Measurements from ENCODE around the gene LRMDA.

DNA sequence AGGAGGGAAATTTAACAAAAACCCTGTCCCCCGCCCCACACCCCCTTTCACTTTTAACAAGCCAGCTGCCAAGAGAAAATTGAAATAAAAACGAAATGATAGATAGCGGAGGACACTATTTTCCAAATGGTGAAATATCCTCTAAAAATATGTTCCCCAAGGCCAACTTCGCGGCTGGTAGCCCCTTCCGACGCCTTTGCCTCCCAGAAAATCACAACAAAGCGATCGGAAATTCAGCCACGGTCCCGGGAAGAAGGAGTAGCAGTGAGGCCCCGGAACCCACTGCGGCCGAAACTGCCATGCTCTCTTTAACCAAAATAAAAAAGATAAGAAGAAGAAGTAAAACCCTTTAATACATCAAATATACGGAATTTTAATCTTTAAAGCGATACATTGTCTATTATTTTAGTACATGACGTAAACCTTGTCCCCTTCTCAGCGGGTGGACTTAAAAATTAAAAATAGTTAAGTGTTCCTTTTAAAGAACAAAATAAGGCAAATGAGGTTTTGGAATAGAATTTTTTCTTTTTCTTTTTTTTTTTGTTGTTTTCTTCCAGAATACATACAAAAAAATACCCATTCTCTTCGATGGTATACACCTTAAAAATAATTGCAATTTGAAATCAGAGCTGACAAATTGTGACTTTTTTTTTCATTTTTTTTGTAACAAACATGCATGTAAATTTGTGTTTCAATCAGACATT is 33.8 kb upstream of the LRMDA start:
- TF ChIP-seq, protein P1, sequence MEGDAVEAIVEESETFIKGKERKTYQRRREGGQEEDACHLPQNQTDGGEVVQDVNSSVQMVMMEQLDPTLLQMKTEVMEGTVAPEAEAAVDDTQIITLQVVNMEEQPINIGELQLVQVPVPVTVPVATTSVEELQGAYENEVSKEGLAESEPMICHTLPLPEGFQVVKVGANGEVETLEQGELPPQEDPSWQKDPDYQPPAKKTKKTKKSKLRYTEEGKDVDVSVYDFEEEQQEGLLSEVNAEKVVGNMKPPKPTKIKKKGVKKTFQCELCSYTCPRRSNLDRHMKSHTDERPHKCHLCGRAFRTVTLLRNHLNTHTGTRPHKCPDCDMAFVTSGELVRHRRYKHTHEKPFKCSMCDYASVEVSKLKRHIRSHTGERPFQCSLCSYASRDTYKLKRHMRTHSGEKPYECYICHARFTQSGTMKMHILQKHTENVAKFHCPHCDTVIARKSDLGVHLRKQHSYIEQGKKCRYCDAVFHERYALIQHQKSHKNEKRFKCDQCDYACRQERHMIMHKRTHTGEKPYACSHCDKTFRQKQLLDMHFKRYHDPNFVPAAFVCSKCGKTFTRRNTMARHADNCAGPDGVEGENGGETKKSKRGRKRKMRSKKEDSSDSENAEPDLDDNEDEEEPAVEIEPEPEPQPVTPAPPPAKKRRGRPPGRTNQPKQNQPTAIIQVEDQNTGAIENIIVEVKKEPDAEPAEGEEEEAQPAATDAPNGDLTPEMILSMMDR (IDR thresholded peaks at IDR 0.05) = no peak
- TF ChIP-seq POLR2A (IDR thresholded peaks at IDR 0.05) = peak in 2 of 3 donors; percentile 7 to 13

Measured in body of pancreas (tissue), 4 donors.